Upper lobe of left lung (tissue), 6 donors: ENCODE measurements around the gene MBD3L5. TPM values are rescaled to one million over a fixed set of nuclear protein-coding genes. Genes with fewer than 3 reads are reported as not detected.

Experiments used
- ATAC-seq, 2 donors: fragments of 200-7000 bp; cut with Tn5 transposase; one replicate each; pipeline ENCODE4 v1.9.1; 2022; ENCODE audit warnings: mild to moderate bottlenecking in 2 of 2, moderate library complexity in 2 of 2; ENCODE audit not compliant: low FRiP score in 2 of 2
- DNase-seq, 2 donors: peaks; one replicate each; pipeline ENCODE4 v3.0.0-alpha.2; 2019 to 2020
- H3K27ac ChIP-seq, 4 donors: fragments of 200-600 bp; sonication (generic); one replicate each; pipeline ENCODE4 v1.5.1; 2016 to 2019
- H3K27me3 ChIP-seq, 4 donors: fragments of 200-600 bp; sonication (generic); one replicate each; pipeline ENCODE4 v1.5.1; 2017 to 2019
- H3K36me3 ChIP-seq, 4 donors: fragments of 200-600 bp; sonication (generic); one replicate each; pipeline ENCODE4 v1.5.1; 2016 to 2019
- H3K4me1 ChIP-seq, 4 donors: fragments of 200-600 bp; sonication (generic); one replicate each; pipeline ENCODE4 v1.5.1; 2018 to 2019
- H3K4me3 ChIP-seq, 4 donors: fragments of 200-600 bp; sonication (generic); one replicate each; pipeline ENCODE4 v1.5.1; 2017 to 2019; ENCODE audit warnings: mild to moderate bottlenecking in 2 of 4, moderate library complexity in 1 of 4
- H3K9me3 ChIP-seq, 4 donors: fragments of 200-600 bp; sonication (generic); one replicate each; pipeline ENCODE4 v1.5.1; 2018 to 2019
- CTCF ChIP-seq, 6 experiments: fragments of 450-650 bp in 4 of 6; fragments of 200-600 bp in 2 of 6; sonication (generic) in 2 of 6; IDR thresholded peaks; one replicate each; pipeline ENCODE4 v1.5.1; 2016 to 2019; ENCODE audit warnings: antibody characterized with exemption in 6 of 6
- EP300 ChIP-seq, 4 donors: sonication (generic); formaldehyde crosslinking; IDR thresholded peaks; one replicate each; pipeline ENCODE4 v1.5.1; 2017; ENCODE audit warnings: antibody characterized with exemption in 4 of 4, control low read depth in 2 of 4
- POLR2A ChIP-seq, 4 donors: fragments of 450-650 bp; IDR thresholded peaks; one replicate each; pipeline ENCODE4 v1.5.1; 2016 to 2017; ENCODE audit warnings: antibody characterized with exemption in 4 of 4, mild to moderate bottlenecking in 2 of 4
- POLR2AphosphoS5 ChIP-seq, 2 donors: sonication (generic); formaldehyde crosslinking; IDR thresholded peaks; one replicate each; pipeline ENCODE4 v1.5.1; 2017; ENCODE audit warnings: antibody characterized with exemption in 2 of 2
- WGBS, 2 donors: methylation state at CpG; one replicate each; pipeline ENCODE4 v1.1.5; 2017 to 2018; 5-methylcytosine and 5-hydroxymethylcytosine counted together
- total RNA-seq, 6 donors: library from RNA; depleted of rRNA in 4 of 6; stranded (reverse); fragments of >200 nt in 4 of 6; gene quantifications; one replicate each; pipeline versions ENCODE4 v1.1.0 to v1.2.1, GENCODE V29; 2016 to 2021
- donor health status: DM: no; HTN: no; CAD: no; lungs with moderate emphysema.
- donor health status: DM: no; HTN: yes; CAD: no; lungs with severe emphysema.

Gene MBD3L5
- total RNA-seq, 6 donors from 2014 or later = not detected

- DNase-seq (peak in 1 of 2 donors; percentile 33), ATAC-seq (no peak)
- no peaks in the 10 kb centered on the region for H3K27me3 ChIP-seq
- no peak overlapping the region for H3K27ac ChIP-seq
- WGBS, 2 donors = 94 to 95% methylated on average over 14 to 28 of the region's 29 CpGs
- H3K9me3 ChIP-seq = peaks cover 24 to 50% (median 45%) of the 10 kb centered on the region in 4 donors
- H3K4me3 ChIP-seq = no peak overlapping the region
- peaks cover 7 to 12% (median 11%) of the 10 kb centered on the region in 4 donors for H3K4me1 ChIP-seq
- TF ChIP-seq EP300 (IDR thresholded peaks at IDR 0.05) (no peak), POLR2A (IDR thresholded peaks at IDR 0.05) (no peak), CTCF (IDR thresholded peaks at IDR 0.05) (no peak), POLR2AphosphoS5 (IDR thresholded peaks at IDR 0.05) (no peak)
- H3K36me3 ChIP-seq = peaks cover 68 to 94% (median 86%) of the 10 kb centered on the region in 4 donors
Observed at GRCh38 chr19:7074705-7075282, 44.4 kb downstream of the MBD3L5 start.

- 99% methylated on average over 4 to 6 of the region's 6 CpGs for WGBS, 2 donors
- Histone ChIP-seq H3K4me1 (no peaks in the 10 kb centered on the region), H3K27ac (no peak overlapping the region), H3K36me3 (peaks cover 81 to 100% (median 96%) of the 10 kb centered on the region in 4 donors), H3K9me3 (peaks cover 38 to 63% (median 59%) of the 10 kb centered on the region in 4 donors), H3K4me3 (no peak overlapping the region), H3K27me3 (no peaks in the 10 kb centered on the region)
- TF ChIP-seq EP300 (IDR thresholded peaks at IDR 0.05) (no peak), POLR2A (IDR thresholded peaks at IDR 0.05) (no peak), POLR2AphosphoS5 (IDR thresholded peaks at IDR 0.05) (no peak), CTCF (IDR thresholded peaks at IDR 0.05) (no peak)
- no peak for DNase-seq
- ATAC-seq = peak in 1 of 2 donors; percentile 22
Observed at GRCh38 chr19:7076151-7076550, 45.8 kb downstream of the MBD3L5 start.

- ATAC-seq = no peak
- Histone ChIP-seq H3K4me3 (no peak overlapping the region), H3K9me3 (peaks cover 57 to 82% (median 77%) of the 10 kb centered on the region in 4 donors), H3K4me1 (no peaks in the 10 kb centered on the region), H3K27me3 (no peaks in the 10 kb centered on the region), H3K27ac (no peak overlapping the region), H3K36me3 (peaks cover 91 to 100% (median 98%) of the 10 kb centered on the region in 4 donors)
- DNase-seq = no peak
- TF ChIP-seq EP300 (IDR thresholded peaks at IDR 0.05) (no peak), CTCF (IDR thresholded peaks at IDR 0.05) (no peak), POLR2AphosphoS5 (IDR thresholded peaks at IDR 0.05) (no peak), POLR2A (IDR thresholded peaks at IDR 0.05) (no peak)
- 98 to 100% methylated on average over 2 of the region's 2 CpGs for WGBS, 2 donors
Observed at GRCh38 chr19:7078008-7078407, 47.6 kb downstream of the MBD3L5 start.

Other genes starting within 250 kb of the MBD3L5 start
- 1 to 10 TPM in 5 of 6 donors, under 1 TPM in 1; 0.79 to 7.3 (median 4.3) TPM for gene ADGRE1, start 143.0 kb upstream of the MBD3L5 start, total RNA-seq
- not detected for gene MBD3L2B, start 9.1 kb upstream of the MBD3L5 start, total RNA-seq
- not detected for gene MBD3L4, start 9.6 kb downstream of the MBD3L5 start, total RNA-seq
- gene MBD3L2, start 18.7 kb downstream of the MBD3L5 start, total RNA-seq = not detected
- not detected for gene MBD3L3, start 28.1 kb downstream of the MBD3L5 start, total RNA-seq
- gene ZNF557, start 39.1 kb downstream of the MBD3L5 start, total RNA-seq = 10 to 100 TPM in 3 of 6 donors, 1 to 10 TPM in 3; 2.4 to 22.0 (median 9.9) TPM